Common myeloid progenitor, CD34-positive (primary cell): ENCODE measurements around the gene ZMPSTE24.

Experiments
- CTCF ChIA-PET: fragments of 350-600 bp; sonication (Branson Sonifier 250); formaldehyde crosslinking; loops from one replicate; lab custom pipeline; 2021; ENCODE audit warnings: antibody characterized with exemption; lab: Charles Lee
- POLR2A ChIA-PET: fragments of 350-600 bp; sonication (Branson Sonifier 250); formaldehyde crosslinking; loops from one replicate; lab custom pipeline; 2021; ENCODE audit warnings: antibody characterized with exemption; lab: Charles Lee
- DNase-seq, 3 donors: peaks; one replicate each; pipeline versions ENCODE4 v3.0.0 to v3.0.0-alpha.2; 2013
- H3K27ac ChIP-seq, 2 experiments: 1 replicate in 1 of 2; 2 replicates in 1 of 2; pipeline ENCODE4 v1.7.0; 2013; ENCODE audit warnings: inconsistent platforms in 2 of 2, low read length in 2 of 2, mild to moderate bottlenecking in 2 of 2, low read depth in 1 of 2, moderate library complexity in 1 of 2; ENCODE audit not compliant: severe bottlenecking in 2 of 2, insufficient read depth in 1 of 2, poor library complexity in 1 of 2
- H3K27me3 ChIP-seq, 5 experiments: replicated peaks in 2 of 5; 1 replicate in 3 of 5; 2 replicates in 2 of 5; pipeline versions ENCODE4 v1.6.1 to v1.7.0; 2013; ENCODE audit warnings: low read length in 4 of 5, mild to moderate bottlenecking in 2 of 5, moderate library complexity in 2 of 5, inconsistent platforms in 1 of 5; ENCODE audit not compliant: insufficient read depth in 5 of 5, control insufficient read depth in 4 of 5
- H3K36me3 ChIP-seq, 4 experiments: 1 replicate in 2 of 4; 2 replicates in 2 of 4; pipeline versions ENCODE4 v1.6.1 to v1.7.0; 2013; ENCODE audit warnings: low read length in 3 of 4, control low read depth in 1 of 4, mild to moderate bottlenecking in 1 of 4; ENCODE audit not compliant: control insufficient read depth in 4 of 4, insufficient read depth in 4 of 4
- H3K4me1 ChIP-seq, 4 experiments: 1 replicate in 3 of 4; 2 replicates in 1 of 4; pipeline versions ENCODE4 v1.6.1 to v1.7.1; 2013; ENCODE audit warnings: low read length in 3 of 4, mild to moderate bottlenecking in 3 of 4, control low read depth in 1 of 4, inconsistent platforms in 1 of 4, moderate library complexity in 1 of 4; ENCODE audit not compliant: control insufficient read depth in 4 of 4, insufficient read depth in 4 of 4; ENCODE audit errors: control extremely low read depth in 1 of 4
- H3K4me3 ChIP-seq, 7 experiments: 1 replicate in 4 of 7; 2 replicates in 3 of 7; pipeline versions ENCODE4 v1.5.1 to v1.7.0; 2013; ENCODE audit warnings: mild to moderate bottlenecking in 7 of 7, low read length in 6 of 7, moderate library complexity in 6 of 7, inconsistent platforms in 2 of 7, low read depth in 2 of 7, control low read depth in 1 of 7; ENCODE audit not compliant: insufficient read depth in 4 of 7, control insufficient read depth in 1 of 7; ENCODE audit errors: extremely low read depth in 1 of 7
- H3K9me3 ChIP-seq, 5 experiments: 1 replicate in 4 of 5; 2 replicates in 1 of 5; pipeline versions ENCODE4 v1.6.1 to v1.7.1; 2013; ENCODE audit warnings: low read length in 4 of 5, mild to moderate bottlenecking in 2 of 5, inconsistent platforms in 1 of 5, low read depth in 1 of 5, moderate library complexity in 1 of 5; ENCODE audit not compliant: control insufficient read depth in 4 of 5, insufficient read depth in 2 of 5; ENCODE audit errors: control extremely low read depth in 1 of 5
- WGBS: methylation state at CpG from one replicate; pipeline ENCODE4 v1.1.5; 2013; ENCODE audit not compliant: insufficient coverage; 5-methylcytosine and 5-hydroxymethylcytosine counted together

ZMPSTE24 gene

GRCh38 chr1:40310983-40311642 is 53.1 kb downstream of the ZMPSTE24 start:
- no peaks in the 10 kb centered on the region for H3K36me3 ChIP-seq
- no peak overlapping the region for H3K4me3 ChIP-seq
- 98% methylated on average over 16 of the region's 22 CpGs for WGBS
- CTCF ChIA-PET = interaction anchor here (0.6 kb wide), 2 partner anchors 49 to 158 kb away, joined by 3 read pairs; no protein-coding TSS in a partner anchor
- H3K9me3 ChIP-seq = no peaks in the 10 kb centered on the region
- peaks cover 0 to 34% (median 28%) of the 10 kb centered on the region in 4 experiments for H3K4me1 ChIP-seq
- peaks cover 0 to 8% (median 5%) of the 10 kb centered on the region in 5 experiments for H3K27me3 ChIP-seq
- no peak for DNase-seq
- POLR2A ChIA-PET = no interaction called here
- no peak overlapping the region for H3K27ac ChIP-seq

DNA sequence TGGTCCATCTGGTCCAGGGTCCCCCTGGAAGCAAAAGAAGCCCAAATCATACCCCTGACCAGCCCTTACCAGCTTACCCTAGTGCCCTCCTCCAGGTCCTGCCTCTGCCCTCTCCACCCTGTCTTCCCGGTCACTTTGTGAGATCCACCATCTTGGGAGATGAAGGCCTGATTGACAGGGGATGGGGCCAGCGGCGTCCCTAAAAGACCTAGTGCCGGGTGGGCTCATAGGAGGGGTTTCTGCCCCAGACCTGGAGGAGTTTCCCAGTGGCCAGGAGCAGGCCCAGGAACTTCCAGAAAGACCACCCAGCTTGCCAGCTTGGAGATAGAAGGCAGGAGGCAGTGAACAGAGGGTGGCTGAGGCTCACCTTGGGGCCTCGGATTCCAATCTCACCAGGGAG is 53.7 kb downstream of the ZMPSTE24 start:
- CTCF ChIA-PET = interaction anchor here (0.6 kb wide), 1 partner anchor 159 kb away, joined by 3 read pairs; no protein-coding TSS in a partner anchor
- H3K27ac ChIP-seq = no peak overlapping the region
- no peaks in the 10 kb centered on the region for H3K9me3 ChIP-seq
- H3K4me1 ChIP-seq = peaks cover 0 to 40% (median 33%) of the 10 kb centered on the region in 4 experiments
- no peaks in the 10 kb centered on the region for H3K36me3 ChIP-seq
- H3K27me3 ChIP-seq = peaks cover 0 to 14% (median 8%) of the 10 kb centered on the region in 5 experiments
- no peak overlapping the region for H3K4me3 ChIP-seq
- no peak for DNase-seq
- 93% methylated on average over 5 of the region's 5 CpGs for WGBS
- POLR2A ChIA-PET = no interaction called here

DNA sequence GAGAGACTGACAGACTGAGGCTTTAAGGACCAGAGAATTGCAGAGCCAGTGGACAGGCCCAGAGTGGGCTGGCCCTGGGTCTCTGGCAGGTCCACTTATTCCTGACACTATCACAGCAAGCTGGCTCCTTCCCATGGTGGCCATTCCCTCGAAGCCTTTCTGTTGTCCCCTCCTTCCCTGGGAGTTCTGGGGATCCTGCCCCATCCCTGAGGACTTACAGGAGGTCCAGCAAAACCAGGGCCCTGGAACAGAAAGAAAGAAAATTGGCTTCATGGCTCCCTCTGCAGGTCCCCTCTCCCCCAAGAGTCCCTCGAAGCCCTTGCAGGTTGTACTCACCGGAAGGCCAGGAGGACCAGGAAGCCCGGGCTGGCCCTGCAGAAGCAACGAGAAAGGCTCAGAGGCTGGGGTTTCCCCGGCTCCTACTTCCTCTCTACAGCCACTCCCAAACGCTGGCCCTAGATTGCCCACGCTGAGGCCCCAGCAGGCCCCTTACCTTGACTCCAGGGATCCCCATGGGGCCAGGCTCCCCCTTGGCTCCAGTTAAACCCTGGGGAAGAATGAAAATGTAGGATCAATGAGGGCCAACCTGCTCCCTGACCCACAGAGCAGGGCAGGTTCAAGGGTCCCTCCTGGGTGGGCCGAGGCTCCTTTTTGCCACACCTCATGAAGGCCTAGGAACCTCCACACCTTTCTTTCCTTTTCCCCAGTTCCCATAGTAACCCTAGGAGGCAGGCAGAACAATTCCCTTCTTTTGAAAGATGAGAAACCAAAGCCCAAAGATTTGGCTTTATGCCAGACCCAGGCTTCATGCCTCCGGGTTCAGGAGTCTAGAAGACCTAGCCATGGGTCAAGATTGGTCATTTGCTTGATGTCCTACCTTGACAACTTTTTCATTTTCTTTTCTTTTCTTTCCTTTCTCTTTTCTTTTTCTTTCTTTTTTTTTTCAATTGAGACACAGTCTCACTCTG is 54.5 kb downstream of the ZMPSTE24 start:
- Histone ChIP-seq H3K9me3 (no peaks in the 10 kb centered on the region), H3K27ac (no peak overlapping the region), H3K36me3 (no peaks in the 10 kb centered on the region), H3K4me1 (peaks cover 0 to 43% (median 41%) of the 10 kb centered on the region in 4 experiments), H3K27me3 (peaks cover 0 to 22% (median 13%) of the 10 kb centered on the region in 5 experiments), H3K4me3 (peak overlapping the region in 2 of 7 experiments; percentile 20 to 39)
- WGBS = 31% methylated on average over 8 of the region's 10 CpGs
- ChIA-PET CTCF (interaction anchor here (0.7 to 7.9 kb wide), 3 partner anchors 24 to 81 kb away, joined by 3 to 66 read pairs (median 6); no protein-coding TSS in a partner anchor), POLR2A (no interaction called here)
- DNase-seq = peak; percentile 34 to 78 (median 74)

DNA sequence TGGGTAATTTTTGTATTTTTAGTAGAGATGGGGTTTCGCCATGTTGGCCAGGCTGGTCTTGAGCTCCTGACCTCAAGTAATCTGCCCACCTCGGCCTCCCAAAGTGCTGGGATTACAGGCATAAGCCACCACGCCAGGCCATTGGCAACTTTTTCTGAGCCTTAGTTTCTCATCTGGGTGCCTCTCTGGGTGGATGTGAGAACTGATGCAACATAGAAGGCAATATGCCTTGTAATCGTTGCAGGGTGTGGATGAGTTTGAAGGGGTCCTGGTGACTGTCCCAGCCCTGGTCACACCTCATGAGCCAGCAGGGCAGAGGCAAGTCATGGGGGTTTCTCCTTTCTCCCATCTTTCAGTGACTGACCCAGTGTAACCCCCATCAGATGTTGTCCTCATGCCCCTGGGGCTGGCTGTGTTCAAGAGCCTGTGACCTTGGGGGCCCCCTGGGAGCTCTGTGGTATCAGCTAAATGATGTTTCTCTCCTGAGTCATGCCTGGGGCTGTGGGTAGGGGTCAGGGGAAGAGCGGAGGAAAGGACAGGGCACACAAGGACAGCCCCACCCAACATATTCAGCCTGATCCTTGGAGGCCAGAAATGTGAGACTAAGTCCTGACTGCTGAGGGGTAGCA is 55.4 kb downstream of the ZMPSTE24 start:
- ChIA-PET POLR2A (no interaction called here), CTCF (interaction anchor here (0.7 to 7.9 kb wide), 5 partner anchors 23 to 110 kb away, joined by 3 to 66 read pairs (median 6); no protein-coding TSS in a partner anchor)
- Histone ChIP-seq H3K27me3 (peaks cover 3 to 30% (median 17%) of the 10 kb centered on the region in 5 experiments), H3K36me3 (no peaks in the 10 kb centered on the region), H3K9me3 (no peaks in the 10 kb centered on the region), H3K4me3 (no peak overlapping the region), H3K27ac (no peak overlapping the region), H3K4me1 (peaks cover 0 to 43% (median 42%) of the 10 kb centered on the region in 4 experiments)
- no peak for DNase-seq
- 100% methylated on average over 3 of the region's 5 CpGs for WGBS

DNA sequence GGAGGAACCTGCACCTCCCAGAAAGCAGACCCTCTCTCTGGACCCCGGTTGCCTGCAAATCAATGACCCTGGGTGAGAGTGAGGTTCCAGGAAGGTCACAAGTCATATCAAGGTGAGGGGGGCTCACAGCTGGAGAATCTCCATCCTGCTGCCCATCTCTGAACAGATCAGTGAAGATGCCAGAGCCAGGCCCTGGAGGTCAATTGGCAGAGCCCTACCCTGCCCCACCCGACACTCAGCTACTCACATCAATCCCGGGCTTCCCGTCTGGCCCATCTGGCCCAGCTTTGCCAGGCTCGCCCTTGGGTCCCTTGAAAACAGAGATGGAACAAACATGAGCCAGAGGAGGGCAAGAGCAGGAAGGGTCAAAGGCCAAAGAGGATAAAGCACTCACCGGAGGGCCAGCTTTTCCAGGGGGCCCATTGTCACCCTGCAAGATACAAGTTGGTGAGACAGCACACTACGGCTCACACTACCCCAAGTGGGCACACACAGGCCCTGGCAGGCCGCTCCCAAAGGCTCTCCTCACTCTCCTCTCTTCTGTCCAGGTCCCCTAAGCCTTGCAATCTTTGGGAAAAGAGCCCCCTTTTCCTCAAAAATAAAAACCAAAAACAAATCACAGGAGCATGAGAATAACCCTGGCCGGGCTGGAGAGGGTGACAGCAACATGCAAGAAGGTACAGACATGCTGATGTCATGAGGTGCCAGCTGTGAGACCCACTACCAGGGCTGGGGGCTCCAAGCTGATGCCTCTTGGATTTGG is 56.1 kb downstream of the ZMPSTE24 start:
- DNase-seq = no peak
- POLR2A ChIA-PET = no interaction called here
- no peaks in the 10 kb centered on the region for H3K36me3 ChIP-seq
- no peaks in the 10 kb centered on the region for H3K9me3 ChIP-seq
- H3K27me3 ChIP-seq = peaks cover 5 to 32% (median 19%) of the 10 kb centered on the region in 5 experiments
- no peak overlapping the region for H3K27ac ChIP-seq
- WGBS = 97% methylated on average over 5 of the region's 9 CpGs
- CTCF ChIA-PET = interaction anchor here (1.0 to 7.9 kb wide), 17 partner anchors 10 to 170 kb away, joined by 3 to 66 read pairs (median 7); no protein-coding TSS in a partner anchor
- H3K4me1 ChIP-seq = peaks cover 0 to 43% (median 43%) of the 10 kb centered on the region in 4 experiments
- H3K4me3 ChIP-seq = no peak overlapping the region

GRCh38 chr1:40314721-40315238 is 56.7 kb downstream of the ZMPSTE24 start:
- Histone ChIP-seq H3K9me3 (no peaks in the 10 kb centered on the region), H3K27me3 (peaks cover 5 to 35% (median 19%) of the 10 kb centered on the region in 5 experiments), H3K4me3 (peak overlapping the region in 4 of 7 experiments; percentile 1 to 77 (median 50)), H3K27ac (no peak overlapping the region), H3K4me1 (peaks cover 0 to 43% (median 43%) of the 10 kb centered on the region in 4 experiments), H3K36me3 (no peaks in the 10 kb centered on the region)
- 47% methylated on average over 9 of the region's 13 CpGs for WGBS
- DNase-seq = no peak
- CTCF ChIA-PET = interaction anchor here (0.6 to 7.9 kb wide), 21 partner anchors 10 to 238 kb away, joined by 3 to 66 read pairs (median 7); partner anchors contain the start of gene SMAP2
- POLR2A ChIA-PET = no interaction called here
